22Rv1 (cell line): ENCODE measurements around the gene ZBTB7C.

Experiments used
- ZFX ChIP-seq: fragments of 450-650 bp; IDR thresholded peaks from 2 replicates; pipeline ENCODE4 v1.6.1; 2017; ENCODE audit warnings: antibody characterized with exemption, borderline replicate concordance
- TF ChIP-seq, protein P1 (sequence below): fragments of 450-650 bp; IDR thresholded peaks from 2 replicates; pipeline ENCODE4 v1.5.1; 2017; ENCODE audit warnings: mild to moderate bottlenecking

DNA sequence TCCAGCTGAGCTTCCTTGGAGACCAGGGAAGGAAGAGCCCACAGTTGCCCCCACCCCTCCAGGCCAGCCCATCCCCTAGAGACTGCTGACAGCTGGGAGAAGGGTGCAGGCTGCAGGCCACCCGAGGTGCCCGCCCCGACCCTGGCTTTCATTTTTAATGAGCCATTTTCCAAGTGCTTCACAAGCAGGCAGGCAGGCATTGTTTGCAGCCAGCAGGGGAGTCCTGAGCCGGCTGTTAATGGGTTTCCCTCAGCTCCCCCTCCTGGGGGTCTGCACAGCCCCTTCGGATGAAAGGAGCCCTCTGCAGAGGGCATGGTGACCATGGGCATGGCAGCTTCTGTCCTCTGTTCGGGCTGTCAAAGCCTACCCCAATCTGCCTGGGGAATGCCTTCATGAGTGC lies 94.5 kb downstream of the ZBTB7C start:
- TF ChIP-seq, protein P1, sequence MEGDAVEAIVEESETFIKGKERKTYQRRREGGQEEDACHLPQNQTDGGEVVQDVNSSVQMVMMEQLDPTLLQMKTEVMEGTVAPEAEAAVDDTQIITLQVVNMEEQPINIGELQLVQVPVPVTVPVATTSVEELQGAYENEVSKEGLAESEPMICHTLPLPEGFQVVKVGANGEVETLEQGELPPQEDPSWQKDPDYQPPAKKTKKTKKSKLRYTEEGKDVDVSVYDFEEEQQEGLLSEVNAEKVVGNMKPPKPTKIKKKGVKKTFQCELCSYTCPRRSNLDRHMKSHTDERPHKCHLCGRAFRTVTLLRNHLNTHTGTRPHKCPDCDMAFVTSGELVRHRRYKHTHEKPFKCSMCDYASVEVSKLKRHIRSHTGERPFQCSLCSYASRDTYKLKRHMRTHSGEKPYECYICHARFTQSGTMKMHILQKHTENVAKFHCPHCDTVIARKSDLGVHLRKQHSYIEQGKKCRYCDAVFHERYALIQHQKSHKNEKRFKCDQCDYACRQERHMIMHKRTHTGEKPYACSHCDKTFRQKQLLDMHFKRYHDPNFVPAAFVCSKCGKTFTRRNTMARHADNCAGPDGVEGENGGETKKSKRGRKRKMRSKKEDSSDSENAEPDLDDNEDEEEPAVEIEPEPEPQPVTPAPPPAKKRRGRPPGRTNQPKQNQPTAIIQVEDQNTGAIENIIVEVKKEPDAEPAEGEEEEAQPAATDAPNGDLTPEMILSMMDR: no peak
- TF ChIP-seq ZFX: no peak
